Glomerular visceral epithelial cell (primary cell): ENCODE results near the gene CD300LG.

Experiments used
- DNase-seq: peaks from one replicate; pipeline ENCODE4 v3.0.0-alpha.2; 2016; ENCODE audit errors: extremely low spot score

CD300LG gene

DNA sequence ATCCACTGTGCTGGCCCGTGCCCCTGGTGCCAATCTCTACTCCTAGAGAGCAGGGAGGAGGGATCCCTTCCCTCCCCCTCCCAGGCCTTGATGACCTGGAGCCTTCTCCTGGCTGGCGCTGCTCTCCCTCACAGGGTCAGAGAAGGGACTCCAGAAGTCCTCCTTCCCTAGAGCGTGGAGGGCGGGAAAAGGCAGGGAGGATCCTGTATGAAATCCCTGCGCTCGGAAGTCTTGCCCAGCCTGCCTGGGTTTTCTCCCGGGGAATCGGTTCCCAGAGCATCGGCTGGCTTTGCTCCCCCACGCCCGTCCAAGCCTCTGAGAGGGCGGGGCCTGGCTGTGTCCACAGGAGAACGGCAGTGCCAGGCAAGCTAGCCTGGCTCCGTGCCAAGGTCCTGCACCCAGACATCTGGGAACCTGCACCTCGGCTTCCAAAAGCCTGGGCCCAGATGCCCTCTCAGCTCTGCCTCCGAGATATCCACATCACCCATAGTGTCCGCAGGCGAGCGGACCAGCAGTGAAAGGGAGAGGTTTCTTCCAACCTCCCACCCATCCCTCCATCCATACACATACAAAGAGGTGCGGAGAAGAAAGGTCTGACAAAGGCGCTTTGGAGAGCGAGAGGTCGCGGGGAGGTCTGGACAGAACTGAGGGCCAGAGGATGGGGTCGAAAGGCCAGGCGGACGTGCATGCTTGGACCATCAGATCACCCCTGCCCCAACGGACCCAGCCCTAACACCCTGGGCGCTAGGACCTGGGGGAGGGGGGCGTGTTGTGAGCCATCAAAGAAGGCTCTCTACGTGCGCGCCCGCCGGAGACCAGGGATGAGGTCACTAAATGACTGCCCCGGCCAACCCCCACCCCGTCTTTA, 59.2 kb downstream of the CD300LG start:
- peak; percentile 61 for DNase-seq

- no peak for DNase-seq
Observed at GRCh38 chr17:43906951-43907424, 60.0 kb downstream of the CD300LG start.

DNA sequence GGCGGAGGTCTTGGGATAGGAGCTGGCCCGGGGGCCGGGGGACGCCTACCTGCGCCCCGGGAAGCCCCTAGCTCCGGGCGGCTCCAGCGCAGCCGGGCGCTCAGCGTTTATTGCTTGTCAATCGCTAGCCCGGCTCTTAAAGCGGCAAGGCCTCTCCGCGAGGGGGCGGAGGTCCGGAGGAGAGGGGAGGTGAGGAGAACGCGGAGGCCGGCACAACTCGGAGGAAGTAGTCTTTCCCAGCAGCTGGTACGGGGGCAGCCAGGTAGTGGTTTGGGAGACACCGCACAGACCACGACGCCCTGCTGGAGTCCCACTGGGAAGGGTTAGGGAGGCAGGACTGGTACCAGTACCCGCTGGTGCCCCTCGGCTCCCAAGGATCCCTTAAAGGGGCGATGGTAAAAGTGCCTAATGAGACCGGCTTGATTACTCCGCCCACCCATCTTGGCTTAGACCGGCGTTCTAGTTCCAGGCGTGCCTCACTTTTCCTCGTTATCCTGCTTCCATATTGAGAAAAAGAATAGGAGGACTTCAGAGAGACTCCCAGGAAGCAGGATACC, 60.5 kb downstream of the CD300LG start, which contains the start of gene MPP2:
TSS of gene MPP2 (minus strand) at position 112 of the 557 bp plus-strand sequence. CDS start 3,076 bp downstream, outside the sequence.
- DNase-seq = peak; percentile 36

GRCh38 chr17:43907998-43908721, 61.2 kb downstream of the CD300LG start:
- DNase-seq = peak; percentile 40

- no peak for DNase-seq
Observed at GRCh38 chr17:43909537-43910231, 62.7 kb downstream of the CD300LG start.

GRCh38 chr17:43911904-43912303, 64.9 kb downstream of the CD300LG start:
- no peak for DNase-seq

DNA sequence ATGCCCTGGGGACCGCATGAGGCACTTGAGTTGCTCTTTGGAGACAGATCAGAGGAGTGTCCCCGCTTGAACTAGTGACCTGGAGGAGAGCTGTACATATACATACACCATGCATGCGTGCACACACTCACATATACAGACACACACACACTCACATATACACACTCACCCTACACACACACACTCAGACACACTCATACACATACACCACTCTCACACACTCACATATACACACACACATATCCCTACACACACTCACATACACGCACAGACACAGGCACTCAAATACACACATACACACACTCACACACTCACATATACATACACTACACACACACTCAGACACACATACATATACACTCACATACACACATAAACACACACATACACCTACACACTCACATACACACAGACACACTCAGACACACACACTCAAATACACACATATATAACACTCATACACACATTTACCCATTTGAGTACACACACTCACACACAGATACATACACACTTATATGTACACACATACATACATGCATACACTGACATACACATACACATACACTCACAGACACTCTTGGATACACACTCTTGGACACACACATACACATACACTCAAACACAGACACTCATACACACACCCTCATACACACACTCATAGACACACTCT, 65.8 kb downstream of the CD300LG start:
- DNase-seq = no peak
